ENCODE data around the gene CYCS.
A peak's percentile ranks its signal among the peaks of the same experiment; 100 is the strongest.
"Not testable (repeated sequence)": the region's sequence is repeated elsewhere in the genome, so short reads cannot be mapped to it uniquely, and the experiment has no call there.

CYCS gene

DNA sequence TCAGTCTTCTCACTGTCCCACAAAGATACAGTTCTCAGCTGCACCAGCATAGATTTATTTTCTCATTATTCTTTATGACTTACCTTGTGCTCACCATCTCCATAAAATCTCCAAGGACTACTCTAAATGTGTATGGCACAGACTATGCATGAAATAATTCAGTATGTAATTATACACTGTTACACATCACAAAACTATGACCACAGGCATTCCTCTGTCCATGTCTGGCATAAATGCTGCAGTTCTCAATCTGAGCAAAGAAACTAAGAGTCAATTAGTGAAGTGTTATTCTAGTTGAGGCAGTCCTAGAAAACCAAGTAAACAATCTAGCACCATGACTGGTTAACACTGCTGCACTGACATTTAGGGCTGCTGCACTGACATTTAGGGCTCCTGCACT, 2.7 kb downstream of the CYCS start:
- DNase-seq (ENCODE audit: extremely low spot score), result no peak
- TF ChIP-seq, protein P1, sequence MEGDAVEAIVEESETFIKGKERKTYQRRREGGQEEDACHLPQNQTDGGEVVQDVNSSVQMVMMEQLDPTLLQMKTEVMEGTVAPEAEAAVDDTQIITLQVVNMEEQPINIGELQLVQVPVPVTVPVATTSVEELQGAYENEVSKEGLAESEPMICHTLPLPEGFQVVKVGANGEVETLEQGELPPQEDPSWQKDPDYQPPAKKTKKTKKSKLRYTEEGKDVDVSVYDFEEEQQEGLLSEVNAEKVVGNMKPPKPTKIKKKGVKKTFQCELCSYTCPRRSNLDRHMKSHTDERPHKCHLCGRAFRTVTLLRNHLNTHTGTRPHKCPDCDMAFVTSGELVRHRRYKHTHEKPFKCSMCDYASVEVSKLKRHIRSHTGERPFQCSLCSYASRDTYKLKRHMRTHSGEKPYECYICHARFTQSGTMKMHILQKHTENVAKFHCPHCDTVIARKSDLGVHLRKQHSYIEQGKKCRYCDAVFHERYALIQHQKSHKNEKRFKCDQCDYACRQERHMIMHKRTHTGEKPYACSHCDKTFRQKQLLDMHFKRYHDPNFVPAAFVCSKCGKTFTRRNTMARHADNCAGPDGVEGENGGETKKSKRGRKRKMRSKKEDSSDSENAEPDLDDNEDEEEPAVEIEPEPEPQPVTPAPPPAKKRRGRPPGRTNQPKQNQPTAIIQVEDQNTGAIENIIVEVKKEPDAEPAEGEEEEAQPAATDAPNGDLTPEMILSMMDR (IDR thresholded peaks at IDR 0.05; ENCODE audit: control extremely low read depth, extremely low read depth, low read depth, missing control alignments), result no peak
- POLR2A ChIA-PET, result interaction anchor here (1.2 kb wide), 1 partner anchor 8 kb away, joined by 3 read pairs; no protein-coding TSS in a partner anchor
- CTCF ChIA-PET, result interaction anchor here (0.7 kb wide), 1 partner anchor 24 kb away, joined by 3 read pairs; no protein-coding TSS in a partner anchor

- TF ChIP-seq, protein P1 (IDR thresholded peaks at IDR 0.05; ENCODE audit: control extremely low read depth, extremely low read depth, low read depth, missing control alignments), result no peak
- DNase-seq (ENCODE audit: extremely low spot score), result no peak
- ChIA-PET POLR2A (interaction anchor here (0.7 to 1.2 kb wide), 3 partner anchors 9 to 359 kb away, joined by 3 to 7 read pairs (median 3); no protein-coding TSS in a partner anchor), CTCF (no interaction called here)
Measured at GRCh38 chr7:25121599-25121998, 3.5 kb downstream of the CYCS start.

DNA sequence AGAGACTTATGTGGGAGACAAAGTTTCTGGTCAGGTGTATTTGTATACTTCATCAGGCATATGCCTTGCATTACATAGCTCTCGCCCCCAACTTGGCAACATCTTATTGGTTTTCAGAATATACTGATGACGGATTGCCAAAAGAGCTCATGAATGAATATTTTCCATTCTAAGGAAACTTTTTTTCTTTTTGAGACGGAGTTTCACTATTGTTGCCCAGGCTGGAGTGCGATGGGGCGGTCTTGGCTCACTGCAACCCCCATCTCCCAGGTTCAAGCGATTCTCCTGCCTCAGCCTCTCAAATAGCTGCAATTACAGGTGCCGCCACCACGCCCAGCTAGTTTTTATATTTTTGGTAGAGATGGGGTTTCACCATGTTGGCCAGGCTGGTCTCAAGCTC, 6.0 kb downstream of the CYCS start:
- no peak for DNase-seq (ENCODE audit: extremely low spot score)
- CTCF ChIA-PET, result interaction anchor here (1.7 to 4.1 kb wide), 5 partner anchors 13 to 307 kb away, joined by 3 to 21 read pairs (median 9); no protein-coding TSS in a partner anchor
- POLR2A ChIA-PET, result no interaction called here
- TF ChIP-seq, protein P1 (IDR thresholded peaks at IDR 0.05; ENCODE audit: control extremely low read depth, extremely low read depth, low read depth, missing control alignments), result no peak

DNA sequence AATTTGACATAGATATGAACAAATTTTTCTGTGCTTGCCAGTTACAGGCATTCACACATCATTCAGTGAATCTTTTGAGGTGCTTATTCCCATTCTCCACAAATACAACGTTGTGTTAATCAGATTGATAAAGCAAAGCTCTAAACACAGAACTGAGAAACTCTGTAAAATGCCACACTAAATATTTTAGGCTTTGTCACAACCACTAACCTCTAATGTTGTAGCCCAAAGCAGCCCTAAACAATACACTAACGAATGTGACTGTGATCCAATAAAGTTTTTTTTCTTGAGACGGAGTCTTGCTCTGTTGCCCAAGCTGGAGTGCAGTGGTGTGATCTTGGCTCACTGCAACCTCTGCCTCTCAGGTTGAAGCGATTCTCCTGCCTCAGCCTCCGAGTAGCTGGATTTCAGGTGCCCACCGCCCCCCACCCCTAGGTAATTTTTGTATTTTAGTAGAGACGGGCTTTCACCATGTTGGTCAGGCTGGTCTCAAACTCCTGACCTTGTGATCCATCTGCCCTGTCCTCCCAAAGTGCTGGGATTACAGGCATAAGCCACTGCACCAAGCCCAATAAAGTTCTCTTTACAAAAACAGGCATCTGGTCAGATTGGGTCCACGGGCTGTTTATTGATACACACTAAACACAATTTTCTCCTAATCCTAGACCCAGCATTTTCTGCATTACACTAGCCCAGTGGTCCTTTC, 6.9 kb downstream of the CYCS start:
- CTCF ChIA-PET, result interaction anchor here (0.9 to 4.1 kb wide), 7 partner anchors 14 to 306 kb away, joined by 3 to 21 read pairs (median 4); no protein-coding TSS in a partner anchor
- POLR2A ChIA-PET, result no interaction called here
- DNase-seq (ENCODE audit: extremely low spot score), result no peak
- TF ChIP-seq, protein P1 (IDR thresholded peaks at IDR 0.05; ENCODE audit: control extremely low read depth, extremely low read depth, low read depth, missing control alignments), result no peak

GRCh38 chr7:25117226-25118047, 7.6 kb downstream of the CYCS start:
- POLR2A ChIA-PET, result interaction anchor here (1.2 kb wide), 1 partner anchor 25 kb away, joined by 3 read pairs; no protein-coding TSS in a partner anchor
- peak; percentile 70 for DNase-seq (ENCODE audit: extremely low spot score)
- CTCF ChIA-PET, result interaction anchor here (0.9 to 4.1 kb wide), 8 partner anchors 19 to 316 kb away, joined by 3 to 21 read pairs (median 6); no protein-coding TSS in a partner anchor
- TF ChIP-seq, protein P1 (IDR thresholded peaks at IDR 0.05; ENCODE audit: control extremely low read depth, extremely low read depth, low read depth, missing control alignments), result no peak

DNA sequence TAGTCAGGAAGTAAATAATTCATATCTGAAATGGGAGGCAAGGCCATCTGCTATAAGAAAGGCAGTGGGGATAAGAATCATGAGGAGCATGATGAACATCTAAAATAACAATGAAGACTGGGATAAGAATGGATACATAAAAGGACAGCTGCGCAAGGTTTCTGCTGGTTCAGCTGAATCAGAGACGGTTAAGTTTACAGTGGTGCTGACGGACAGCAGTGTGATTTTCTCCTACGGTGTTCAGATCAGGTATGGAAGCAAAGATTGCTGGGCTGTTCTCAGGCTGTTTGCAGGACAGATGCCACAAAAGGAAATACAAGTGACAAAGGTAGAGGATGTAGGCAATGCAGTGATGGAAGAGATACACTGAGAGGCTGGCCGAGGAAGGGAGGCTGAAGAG, 8.4 kb downstream of the CYCS start:
- no peak for DNase-seq (ENCODE audit: extremely low spot score)
- ChIA-PET CTCF (interaction anchor here (0.9 to 4.1 kb wide), 3 partner anchors 18 to 315 kb away, joined by 3 to 21 read pairs (median 9); no protein-coding TSS in a partner anchor), POLR2A (interaction anchor here (0.9 to 1.2 kb wide), 2 partner anchors 9 to 26 kb away, joined by 3 to 4 read pairs; partner anchors contain the start of gene CYCS)
- TF ChIP-seq, protein P1 (IDR thresholded peaks at IDR 0.05; ENCODE audit: control extremely low read depth, extremely low read depth, low read depth, missing control alignments), result no peak

DNA sequence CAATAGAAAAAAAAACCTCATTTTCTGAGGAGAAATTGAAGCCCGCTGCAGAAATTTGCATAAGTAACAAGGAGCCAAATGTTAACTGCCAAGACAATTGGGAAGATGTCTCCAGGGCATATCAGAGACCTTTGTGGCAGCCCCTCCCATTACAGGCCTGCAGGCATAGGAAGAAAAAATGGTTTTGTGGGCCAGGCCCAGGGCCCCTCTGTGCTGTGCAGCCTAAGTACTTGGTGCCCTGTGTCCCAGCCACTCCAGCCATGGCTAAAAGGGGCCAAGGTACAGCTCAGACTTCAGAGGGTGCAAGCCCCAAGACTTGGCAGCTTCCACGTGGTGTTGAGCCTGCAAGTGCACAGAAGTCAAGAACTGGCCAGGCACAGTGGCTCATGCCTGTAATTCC, 14.5 kb downstream of the CYCS start:
- ChIA-PET POLR2A (interaction anchor here (1.9 kb wide), 1 partner anchor 15 kb away, joined by 9 read pairs; the partner anchor contains the start of gene CYCS), CTCF (interaction anchor here (1.1 to 6.2 kb wide), 2 partner anchors 10 to 298 kb away, joined by 3 to 57 read pairs; no protein-coding TSS in a partner anchor)
- not testable (repeated sequence) for DNase-seq (ENCODE audit: extremely low spot score)

All from GM10248 (cell line).